GM12873 (cell line): ENCODE results near the gene PRSS50.

Source experiments
- TF ChIP-seq, protein P1 (sequence below): IDR thresholded peaks from 2 replicates; pipeline ENCODE4 v1.5.1; 2012; ENCODE audit warnings: low read depth, mild to moderate bottlenecking, moderate library complexity, low read length, control low read depth; ENCODE audit not compliant: insufficient read depth; ENCODE audit errors: missing control alignments

PRSS50 gene

GRCh38 chr3:46714728-46715506, 2.8 kb downstream of the PRSS50 start:
- TF ChIP-seq, protein P1, sequence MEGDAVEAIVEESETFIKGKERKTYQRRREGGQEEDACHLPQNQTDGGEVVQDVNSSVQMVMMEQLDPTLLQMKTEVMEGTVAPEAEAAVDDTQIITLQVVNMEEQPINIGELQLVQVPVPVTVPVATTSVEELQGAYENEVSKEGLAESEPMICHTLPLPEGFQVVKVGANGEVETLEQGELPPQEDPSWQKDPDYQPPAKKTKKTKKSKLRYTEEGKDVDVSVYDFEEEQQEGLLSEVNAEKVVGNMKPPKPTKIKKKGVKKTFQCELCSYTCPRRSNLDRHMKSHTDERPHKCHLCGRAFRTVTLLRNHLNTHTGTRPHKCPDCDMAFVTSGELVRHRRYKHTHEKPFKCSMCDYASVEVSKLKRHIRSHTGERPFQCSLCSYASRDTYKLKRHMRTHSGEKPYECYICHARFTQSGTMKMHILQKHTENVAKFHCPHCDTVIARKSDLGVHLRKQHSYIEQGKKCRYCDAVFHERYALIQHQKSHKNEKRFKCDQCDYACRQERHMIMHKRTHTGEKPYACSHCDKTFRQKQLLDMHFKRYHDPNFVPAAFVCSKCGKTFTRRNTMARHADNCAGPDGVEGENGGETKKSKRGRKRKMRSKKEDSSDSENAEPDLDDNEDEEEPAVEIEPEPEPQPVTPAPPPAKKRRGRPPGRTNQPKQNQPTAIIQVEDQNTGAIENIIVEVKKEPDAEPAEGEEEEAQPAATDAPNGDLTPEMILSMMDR = no peak

GRCh38 chr3:46713898-46714552, 3.6 kb downstream of the PRSS50 start:
- TF ChIP-seq, protein P1 = no peak

DNA sequence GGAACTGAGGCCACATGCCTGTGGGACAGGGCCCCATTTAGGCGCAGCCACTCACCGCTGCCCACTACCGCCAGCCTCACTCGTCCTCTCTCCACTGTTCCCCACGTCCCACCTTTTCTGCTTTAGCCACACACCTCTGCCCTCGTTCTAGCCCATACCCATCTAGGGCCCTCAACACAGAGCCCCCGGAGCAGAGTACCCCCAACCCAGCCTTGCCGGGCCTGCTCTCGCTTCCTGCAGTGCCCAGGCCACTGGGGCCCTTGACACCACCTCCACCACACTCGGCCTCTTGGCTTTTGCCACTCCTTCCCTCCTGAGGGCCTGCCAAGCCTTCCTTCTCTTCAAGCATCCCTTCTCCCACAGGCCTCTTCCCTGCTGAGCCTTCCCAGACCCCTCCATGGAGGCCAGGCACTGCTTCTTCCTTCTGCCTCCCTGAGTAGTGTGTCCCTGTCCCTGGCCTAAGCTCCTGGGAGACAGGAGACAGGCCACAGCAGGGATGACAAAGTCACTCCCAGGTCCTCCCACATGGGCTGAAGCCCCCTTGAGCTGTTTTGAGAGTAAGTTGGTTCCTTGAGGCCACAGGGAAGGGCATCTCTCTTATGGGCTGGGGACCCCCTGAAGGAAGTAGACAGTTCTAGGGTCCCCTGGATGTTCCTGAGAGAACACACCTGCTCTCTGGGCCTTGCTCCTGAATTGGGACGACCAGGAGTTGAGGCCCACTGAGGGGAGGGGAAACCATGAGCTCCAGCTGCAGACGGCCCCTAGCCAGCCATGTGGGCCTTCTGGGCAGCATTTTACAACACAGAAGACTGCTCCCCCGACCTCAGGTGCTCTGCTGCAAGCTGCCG, 4.4 kb downstream of the PRSS50 start:
- TF ChIP-seq, protein P1 = no peak

- TF ChIP-seq, protein P1 = no peak
Observed at GRCh38 chr3:46712191-46713049, 5.2 kb downstream of the PRSS50 start.

DNA sequence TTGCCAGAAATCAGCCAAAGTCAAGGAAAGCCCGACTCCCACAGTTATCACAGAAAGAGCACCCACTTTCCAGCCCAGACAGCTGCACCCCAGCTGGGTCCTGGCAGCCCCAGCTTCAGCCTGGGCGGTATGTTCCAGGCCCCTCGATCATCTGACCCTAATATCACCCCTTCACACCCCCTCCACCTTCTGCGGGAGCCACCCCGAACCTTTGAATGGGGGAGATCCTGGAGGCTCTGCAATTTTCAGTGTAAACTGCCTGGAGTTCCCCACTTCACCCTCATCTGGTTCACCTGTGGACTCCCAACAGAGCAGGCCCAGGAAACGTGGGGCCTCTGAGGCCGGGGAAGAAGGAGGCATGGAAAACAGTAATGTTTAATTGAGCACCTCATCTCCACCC, 5.9 kb downstream of the PRSS50 start:
- TF ChIP-seq, protein P1 = no peak

GRCh38 chr3:46711305-46711704, 6.4 kb downstream of the PRSS50 start:
- TF ChIP-seq, protein P1 = no peak
